A549 (cell line): ENCODE results near the gene C1orf174. TPM values are rescaled to one million over a fixed set of nuclear protein-coding genes. Genes with fewer than 3 reads are reported as not detected.

Experiments
- ATAC-seq, 2 experiments: fragments of 200-7000 bp in 1 of 2; fragments of >200 bp in 1 of 2; cut with Nextera tagmentation in 1 of 2; cut with Tn5 transposase in 1 of 2; 3 replicates each; pipeline versions ENCODE4 v1.8.0 to v1.9.1; 2018 to 2020; ENCODE audit warnings: mild to moderate bottlenecking in 1 of 2, moderate library complexity in 1 of 2
- CTCF ChIA-PET: fragments of 300-600 bp; sonication (Branson Sonifier 250); formaldehyde crosslinking; extraction: SDS; loops from one replicate; lab custom pipeline; 2021; ENCODE audit warnings: antibody characterized with exemption, inconsistent platforms; lab: Yijun Ruan, JAX
- POLR2A ChIA-PET: fragments of 350-600 bp; formaldehyde crosslinking; extraction: SDS; loops from one replicate; lab custom pipeline; 2021; ENCODE audit warnings: antibody characterized with exemption, inconsistent platforms; lab: Yijun Ruan, JAX
- DNase-seq, 2 experiments: peaks; one replicate each; pipeline versions ENCODE4 v3.0.0 to v3.0.0-alpha.2; 2011 to 2016; ENCODE audit warnings: low read depth in 1 of 2, low spot score in 1 of 2
- FAIRE-seq: peaks from 2 replicates; lab custom pipeline; 2011; peaks lifted over from hg19 to GRCh38; lab: Jason Lieb, UNC
- H3K27ac ChIP-seq, 2 experiments: fragments of >200 bp; sonication (Bioruptor Twin); formaldehyde crosslinking; 3 replicates each; pipeline ENCODE4 v1.5.1; 2016 to 2017
- H3K4me1 ChIP-seq: fragments of >200 bp; sonication (Bioruptor Twin); formaldehyde crosslinking; 3 replicates; pipeline ENCODE4 v1.6.1; 2016
- H3K4me2 ChIP-seq: fragments of >200 bp; sonication (Bioruptor Twin); formaldehyde crosslinking; 3 replicates; pipeline ENCODE4 v1.6.1; 2016
- H3K4me3 ChIP-seq: fragments of >200 bp; sonication (Bioruptor Twin); formaldehyde crosslinking; 3 replicates; pipeline ENCODE4 v1.5.1; 2016
- H3K9me3 ChIP-seq: fragments of >200 bp; sonication (Bioruptor Twin); formaldehyde crosslinking; 3 replicates; pipeline ENCODE4 v1.6.1; 2016
- BHLHE40 ChIP-seq: IDR thresholded peaks from 2 replicates; pipeline ENCODE4 v1.6.1; 2012; ENCODE audit warnings: low read depth, low read length, inconsistent platforms
- CBX2 ChIP-seq: fragments of 200-600 bp; sonication (generic); IDR thresholded peaks from 2 replicates; pipeline ENCODE4 v1.6.1; 2016; ENCODE audit warnings: low read depth, mild to moderate bottlenecking, borderline replicate concordance
- CEBPB ChIP-seq, 2 experiments: fragments of >200 bp in 1 of 2; sonication (Bioruptor Twin) in 1 of 2; formaldehyde crosslinking in 1 of 2; IDR thresholded peaks; 2 replicates each; pipeline ENCODE4 v1.6.1; 2012 to 2016
- CHD2 ChIP-seq: fragments of 150-350 bp; IDR thresholded peaks from 2 replicates; pipeline ENCODE4 v1.6.1; 2014; ENCODE audit warnings: low read length; ENCODE audit not compliant: partially characterized antibody
- GATA3 ChIP-seq: IDR thresholded peaks from 2 replicates; pipeline ENCODE4 v1.6.1; 2012; ENCODE audit warnings: borderline replicate concordance
- HOXA7 ChIP-seq: fragments of 250-450 bp; sonication (Bioruptor Pico); IDR thresholded peaks from 2 replicates; pipeline ENCODE4 v1.5.0; 2020; ENCODE audit warnings: mild to moderate bottlenecking, moderate library complexity
- JUNB ChIP-seq: fragments of >200 bp; sonication (Bioruptor Twin); formaldehyde crosslinking; IDR thresholded peaks from 2 replicates; pipeline ENCODE4 v1.6.1; 2016
- KDM1A ChIP-seq: fragments of 200-600 bp; sonication (generic); IDR thresholded peaks from 2 replicates; pipeline ENCODE4 v1.6.1; 2016; ENCODE audit warnings: low read depth, mild to moderate bottlenecking
- KDM5A ChIP-seq: fragments of 200-600 bp; sonication (generic); IDR thresholded peaks from 2 replicates; pipeline ENCODE4 v1.6.1; 2016; ENCODE audit warnings: antibody characterized with exemption, mild to moderate bottlenecking
- MAFK ChIP-seq: fragments of 450-650 bp; IDR thresholded peaks from 2 replicates; pipeline ENCODE4 v1.6.1; 2014; ENCODE audit not compliant: partially characterized antibody
- NFE2L2 ChIP-seq: fragments of 150-350 bp; conservative IDR thresholded peaks from 2 replicates; pipeline ENCODE4 v1.6.1; 2014; ENCODE audit warnings: low read length
- PHF8 ChIP-seq: fragments of 200-600 bp; sonication (generic); IDR thresholded peaks from 2 replicates; pipeline ENCODE4 v1.6.1; 2016; ENCODE audit warnings: low read depth, mild to moderate bottlenecking, antibody characterized with exemption, moderate library complexity, borderline replicate concordance
- POLR2A ChIP-seq: IDR thresholded peaks from 2 replicates; pipeline ENCODE4 v1.6.1; 2012; ENCODE audit warnings: mild to moderate bottlenecking, low read length
- POLR2AphosphoS2 ChIP-seq: conservative IDR thresholded peaks from 2 replicates; pipeline ENCODE4 v1.6.1; 2012; ENCODE audit warnings: low read length, improper control_type of control experiment, inconsistent platforms
- RAD21 ChIP-seq, 2 experiments: fragments of >200 bp in 1 of 2; sonication (Bioruptor Twin) in 1 of 2; formaldehyde crosslinking in 1 of 2; IDR thresholded peaks in 1 of 2; conservative IDR thresholded peaks in 1 of 2; 2 replicates in 1 of 2; 3 replicates in 1 of 2; pipeline ENCODE4 v1.6.1; 2012 to 2018; ENCODE audit warnings: inconsistent platforms in 1 of 2
- RFX5 ChIP-seq: fragments of 450-650 bp; IDR thresholded peaks from 2 replicates; pipeline ENCODE4 v1.7.1; 2014; ENCODE audit warnings: antibody characterized with exemption, mild to moderate bottlenecking, moderate library complexity
- RNF2 ChIP-seq: fragments of 200-600 bp; sonication (generic); IDR thresholded peaks from 2 replicates; pipeline ENCODE4 v1.6.1; 2016; ENCODE audit warnings: low read depth, mild to moderate bottlenecking, antibody characterized with exemption, moderate library complexity, borderline replicate concordance
- SREBF2 ChIP-seq: fragments of 450-650 bp; IDR thresholded peaks from 2 replicates; pipeline ENCODE4 v1.6.1; 2014; ENCODE audit warnings: mild to moderate bottlenecking, moderate library complexity
- TFCP2L1 ChIP-seq: fragments of 250-450 bp; sonication (Bioruptor Pico); IDR thresholded peaks from 2 replicates; pipeline ENCODE4 v1.5.0; 2021; ENCODE audit warnings: mild to moderate bottlenecking
- ZSCAN20 ChIP-seq: fragments of 250-450 bp; sonication (Bioruptor Pico); IDR thresholded peaks from 2 replicates; pipeline ENCODE4 v1.8.0; 2022; ENCODE audit warnings: mild to moderate bottlenecking, moderate library complexity
- WGBS: methylation state at CpG from one replicate; pipeline ENCODE4 v1.1.6; 2017; ENCODE audit errors: missing lambda C conversion rate; 5-methylcytosine and 5-hydroxymethylcytosine counted together
- polyA plus RNA-seq, 4 experiments: library from polyadenylated mRNA; depleted of rRNA in 3 of 4; stranded (reverse); fragments of >200 nt; fragmentation: RNase III in 1 of 4; extraction: RNeasy Plus Mini Kit Qiagen cat#74134 plus additional on column Dnase treatment in 1 of 4; gene quantifications; 2 replicates in 3 of 4; 3 replicates in 1 of 4; pipeline ENCODE4 v1.2.3, GENCODE V29; 2011 to 2017
- TF ChIP-seq, protein P1 (sequence below): fragments of 250-450 bp; sonication (Bioruptor Pico); IDR thresholded peaks from 2 replicates; pipeline ENCODE4 v1.5.0; 2021; ENCODE audit warnings: mild to moderate bottlenecking, moderate library complexity, borderline replicate concordance
- TF ChIP-seq, protein P2 (sequence below): IDR thresholded peaks from 2 replicates; pipeline ENCODE4 v1.6.1; 2012
- TF ChIP-seq, protein P3 (sequence below): IDR thresholded peaks from 2 replicates; pipeline ENCODE4 v1.6.1; 2012; ENCODE audit warnings: low read depth, borderline replicate concordance

The C1orf174 gene
- polyA plus RNA-seq, 2 of the 4 experiments (the other 2 are of a cell fraction) = 23.9 to 29.7 TPM

- no peaks in the 10 kb centered on the region; the same call in 2 of the 3 replicates for H3K9me3 ChIP-seq
- H3K4me3 ChIP-seq = no peak overlapping the region
- DNase-seq = no peak
- peaks cover 5% of the 10 kb centered on the region; the same call in 1 of the 3 replicates for H3K4me1 ChIP-seq
- H3K27ac ChIP-seq = no peak overlapping the region
- TF ChIP-seq POLR2A (no peak), ZSCAN20 (no peak), HOXA7 (no peak), BHLHE40 (no peak), CHD2 (no peak), PHF8 (no peak), RFX5 (no peak), MAFK (no peak), RNF2 (no peak)
- TF ChIP-seq, protein P1, sequence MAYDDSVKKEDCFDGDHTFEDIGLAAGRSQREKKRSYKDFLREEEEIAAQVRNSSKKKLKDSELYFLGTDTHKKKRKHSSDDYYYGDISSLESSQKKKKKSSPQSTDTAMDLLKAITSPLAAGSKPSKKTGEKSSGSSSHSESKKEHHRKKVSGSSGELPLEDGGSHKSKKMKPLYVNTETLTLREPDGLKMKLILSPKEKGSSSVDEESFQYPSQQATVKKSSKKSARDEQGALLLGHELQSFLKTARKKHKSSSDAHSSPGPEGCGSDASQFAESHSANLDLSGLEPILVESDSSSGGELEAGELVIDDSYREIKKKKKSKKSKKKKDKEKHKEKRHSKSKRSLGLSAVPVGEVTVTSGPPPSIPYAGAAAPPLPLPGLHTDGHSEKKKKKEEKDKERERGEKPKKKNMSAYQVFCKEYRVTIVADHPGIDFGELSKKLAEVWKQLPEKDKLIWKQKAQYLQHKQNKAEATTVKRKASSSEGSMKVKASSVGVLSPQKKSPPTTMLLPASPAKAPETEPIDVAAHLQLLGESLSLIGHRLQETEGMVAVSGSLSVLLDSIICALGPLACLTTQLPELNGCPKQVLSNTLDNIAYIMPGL (CRISPR knock-in tag) = no peak
- TF ChIP-seq, protein P2, sequence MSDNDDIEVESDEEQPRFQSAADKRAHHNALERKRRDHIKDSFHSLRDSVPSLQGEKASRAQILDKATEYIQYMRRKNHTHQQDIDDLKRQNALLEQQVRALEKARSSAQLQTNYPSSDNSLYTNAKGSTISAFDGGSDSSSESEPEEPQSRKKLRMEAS = no peak
- TF ChIP-seq, protein P3, sequence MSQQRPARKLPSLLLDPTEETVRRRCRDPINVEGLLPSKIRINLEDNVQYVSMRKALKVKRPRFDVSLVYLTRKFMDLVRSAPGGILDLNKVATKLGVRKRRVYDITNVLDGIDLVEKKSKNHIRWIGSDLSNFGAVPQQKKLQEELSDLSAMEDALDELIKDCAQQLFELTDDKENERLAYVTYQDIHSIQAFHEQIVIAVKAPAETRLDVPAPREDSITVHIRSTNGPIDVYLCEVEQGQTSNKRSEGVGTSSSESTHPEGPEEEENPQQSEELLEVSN = no peak
- TF ChIP-seq, all 56 proteins: peak for 0
- FAIRE-seq (no peak), ATAC-seq (no peak)
- ChIA-PET CTCF (no interaction called here), POLR2A (no interaction called here)
- WGBS = 32% methylated on average over 12 of the region's 22 CpGs
- no peak overlapping the region for H3K4me2 ChIP-seq
Measured at GRCh38 chr1:3945916-3946840, 46.1 kb upstream of the C1orf174 start.

- Histone ChIP-seq H3K4me1 (peaks cover 5% of the 10 kb centered on the region; the same call in 1 of the 3 replicates), H3K9me3 (no peaks in the 10 kb centered on the region; the same call in 2 of the 3 replicates), H3K4me2 (no peak overlapping the region), H3K27ac (no peak overlapping the region), H3K4me3 (no peak overlapping the region)
- TF ChIP-seq CBX2 (no peak), GATA3 (no peak), SREBF2 (no peak), RAD21 (conservative IDR thresholded peaks at IDR 0.05 in 1 of 2, IDR thresholded peaks at IDR 0.05 in 1 of 2) (no peak), KDM1A (no peak), CEBPB (IDR thresholded peaks at IDR 0.05) (no peak), JUNB (no peak), TFCP2L1 (CRISPR knock-in tag) (no peak), KDM5A (no peak), POLR2AphosphoS2 (no peak), NFE2L2 (no peak)
- TF ChIP-seq, protein P3 = no peak
- WGBS = 54% methylated on average over 12 of the region's 12 CpGs
- DNase-seq (no peak), ATAC-seq (no peak), FAIRE-seq (no peak)
- POLR2A ChIA-PET = no interaction called here
- CTCF ChIA-PET = no interaction called here
Measured at GRCh38 chr1:3945222-3945621, 45.1 kb upstream of the C1orf174 start.
